Right renal pelvis (tissue), 4 donors: ENCODE measurements around the gene ZBTB4. TPM values are rescaled to one million over a fixed set of nuclear protein-coding genes. Genes with fewer than 3 reads are reported as not detected.
A peak's percentile ranks its signal among the peaks of the same experiment; 100 is the strongest.

Source experiments
- DNase-seq, 4 donors: peaks; one replicate each; pipeline ENCODE4 v3.0.0-alpha.2; 2013; ENCODE audit warnings: low read depth in 4 of 4, low spot score in 3 of 4, missing footprints in 1 of 4
- polyA plus RNA-seq, 4 donors: library from polyadenylated mRNA; unstranded; fragments of 120-200 nt; gene quantifications; one replicate each; pipeline ENCODE4 v1.2.1, GENCODE V29; 2013; ENCODE audit not compliant: insufficient read length in 4 of 4

ZBTB4 gene
- 10 to 100 TPM; 38.6 to 47.4 (median 44.3) TPM for polyA plus RNA-seq

- DNase-seq, result peak in 1 of 4 donors; percentile 59
These were observed at the start of gene ZBTB4 for GRCh38 chr17:7479213-7480088. TSS of gene ZBTB4 (minus strand) at chr17:7479631. CDS start at chr17:7466801, 12,830 bp downstream.

DNA sequence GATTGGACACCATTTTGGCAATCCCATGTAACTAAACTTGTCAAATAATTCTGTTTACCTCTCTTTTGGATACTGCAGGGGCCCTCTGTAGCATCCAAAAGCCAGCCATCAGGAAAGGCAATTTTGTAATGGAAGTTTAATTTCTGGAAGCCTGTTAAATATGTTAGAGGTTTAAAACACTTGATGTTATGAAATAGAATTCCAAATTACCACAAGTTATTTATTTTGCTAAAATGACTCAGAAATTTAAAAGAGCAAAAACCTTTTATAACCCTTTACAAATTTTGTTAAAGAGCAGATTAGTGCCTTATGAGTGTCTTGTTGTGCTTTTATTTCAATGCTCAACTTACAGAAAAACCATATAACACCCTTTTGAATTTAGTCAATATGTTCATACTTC is 49.4 kb upstream of the ZBTB4 start:
- DNase-seq, result no peak

DNA sequence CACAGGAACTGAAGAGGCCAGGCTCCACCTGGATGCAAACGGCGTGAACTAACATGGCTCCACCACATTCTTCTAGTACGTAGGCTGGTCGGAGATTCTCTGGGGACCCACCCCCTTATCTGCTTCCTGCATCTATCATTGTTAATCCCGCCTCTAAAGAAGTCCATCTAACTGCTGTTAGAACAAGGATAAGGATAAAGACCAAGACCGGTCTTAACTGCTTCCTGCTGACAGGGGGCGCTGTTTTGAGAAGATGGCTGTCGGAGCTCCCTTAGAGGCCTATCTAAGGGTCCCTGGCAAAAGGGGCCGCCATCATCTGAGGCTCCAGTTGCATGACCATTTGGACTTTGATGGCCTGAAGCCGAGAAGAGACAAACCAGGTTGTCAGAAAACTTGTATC is 43.6 kb upstream of the ZBTB4 start:
- no peak for DNase-seq

- no peak for DNase-seq
These were observed 36.6 kb upstream of the ZBTB4 start for GRCh38 chr17:7515911-7516610.

GRCh38 chr17:7513850-7514419 is 34.5 kb upstream of the ZBTB4 start:
- DNase-seq, result no peak

GRCh38 chr17:7512824-7513540 is 33.6 kb upstream of the ZBTB4 start:
- no peak for DNase-seq

DNA sequence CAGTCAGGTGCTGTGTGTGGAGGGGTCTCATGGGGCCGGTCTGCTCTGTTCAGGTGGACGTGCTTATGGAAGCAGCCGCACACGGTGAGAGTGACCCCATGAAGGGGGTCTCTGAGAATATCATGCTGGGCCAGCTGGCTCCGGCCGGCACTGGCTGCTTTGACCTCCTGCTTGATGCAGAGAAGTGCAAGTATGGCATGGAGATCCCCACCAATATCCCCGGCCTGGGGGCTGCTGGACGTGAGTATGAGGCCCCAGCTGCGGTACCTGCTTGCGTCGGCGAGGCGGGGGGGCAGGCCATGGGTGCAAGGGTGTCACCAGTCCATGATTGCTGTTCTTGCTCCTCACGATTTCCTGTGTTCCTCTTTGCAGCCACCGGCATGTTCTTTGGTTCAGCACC is 32.7 kb upstream of the ZBTB4 start:
- DNase-seq, result no peak

DNA sequence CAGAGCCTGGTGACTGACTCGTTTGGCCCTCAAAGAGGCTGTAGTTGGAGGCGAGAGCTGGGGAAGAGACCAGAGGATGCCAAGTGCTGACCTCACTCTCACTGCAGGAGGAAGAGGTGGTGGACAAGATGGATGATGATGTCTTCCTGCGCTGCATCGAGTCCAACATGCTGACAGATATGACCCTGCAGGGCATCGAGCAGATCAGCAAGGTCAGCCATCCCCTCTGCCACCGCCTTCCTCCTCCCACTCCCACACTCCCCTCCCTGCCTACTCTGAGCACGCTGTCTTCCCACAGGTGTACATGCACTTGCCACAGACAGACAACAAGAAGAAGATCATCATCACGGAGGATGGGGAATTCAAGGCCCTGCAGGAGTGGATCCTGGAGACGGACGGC is 31.7 kb upstream of the ZBTB4 start:
- no peak for DNase-seq

- no peak for DNase-seq
These were observed 30.5 kb upstream of the ZBTB4 start for GRCh38 chr17:7509937-7510336.

DNA sequence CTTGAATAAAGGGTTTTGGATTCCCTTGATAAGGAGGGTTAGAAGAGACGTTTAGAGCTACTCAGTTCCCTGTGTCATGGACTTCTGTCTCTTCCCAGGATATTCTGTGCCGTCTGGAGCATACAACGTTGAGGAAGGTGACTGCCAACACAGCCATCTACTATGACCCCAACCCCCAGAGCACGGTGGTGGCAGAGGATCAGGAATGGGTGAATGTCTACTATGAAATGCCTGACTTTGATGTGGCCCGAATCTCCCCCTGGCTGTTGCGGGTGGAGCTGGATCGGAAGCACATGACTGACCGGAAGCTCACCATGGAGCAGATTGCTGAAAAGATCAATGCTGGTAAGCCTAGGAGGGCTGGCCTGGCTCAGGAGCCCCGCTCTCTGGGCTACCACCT is 29.4 kb upstream of the ZBTB4 start:
- no peak for DNase-seq

DNA sequence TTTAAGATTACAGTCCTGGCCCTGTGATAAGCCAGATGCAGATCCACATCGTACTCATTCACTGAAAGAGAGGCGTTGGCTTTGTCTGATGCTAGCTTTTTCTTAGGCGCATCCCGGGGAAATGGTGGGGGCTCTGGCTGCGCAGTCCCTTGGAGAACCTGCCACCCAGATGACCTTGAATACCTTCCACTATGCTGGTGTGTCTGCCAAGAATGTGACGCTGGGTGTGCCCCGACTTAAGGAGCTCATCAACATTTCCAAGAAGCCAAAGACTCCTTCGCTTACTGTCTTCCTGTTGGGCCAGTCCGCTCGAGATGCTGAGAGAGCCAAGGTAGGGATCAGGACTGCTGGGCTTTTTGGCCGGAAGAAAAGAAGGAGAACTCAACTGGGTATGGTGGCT is 28.7 kb upstream of the ZBTB4 start:
- DNase-seq, result no peak

GRCh38 chr17:7503521-7503920 is 24.1 kb upstream of the ZBTB4 start:
- no peak for DNase-seq

GRCh38 chr17:7502987-7503386 is 23.6 kb upstream of the ZBTB4 start:
- DNase-seq, result no peak

DNA sequence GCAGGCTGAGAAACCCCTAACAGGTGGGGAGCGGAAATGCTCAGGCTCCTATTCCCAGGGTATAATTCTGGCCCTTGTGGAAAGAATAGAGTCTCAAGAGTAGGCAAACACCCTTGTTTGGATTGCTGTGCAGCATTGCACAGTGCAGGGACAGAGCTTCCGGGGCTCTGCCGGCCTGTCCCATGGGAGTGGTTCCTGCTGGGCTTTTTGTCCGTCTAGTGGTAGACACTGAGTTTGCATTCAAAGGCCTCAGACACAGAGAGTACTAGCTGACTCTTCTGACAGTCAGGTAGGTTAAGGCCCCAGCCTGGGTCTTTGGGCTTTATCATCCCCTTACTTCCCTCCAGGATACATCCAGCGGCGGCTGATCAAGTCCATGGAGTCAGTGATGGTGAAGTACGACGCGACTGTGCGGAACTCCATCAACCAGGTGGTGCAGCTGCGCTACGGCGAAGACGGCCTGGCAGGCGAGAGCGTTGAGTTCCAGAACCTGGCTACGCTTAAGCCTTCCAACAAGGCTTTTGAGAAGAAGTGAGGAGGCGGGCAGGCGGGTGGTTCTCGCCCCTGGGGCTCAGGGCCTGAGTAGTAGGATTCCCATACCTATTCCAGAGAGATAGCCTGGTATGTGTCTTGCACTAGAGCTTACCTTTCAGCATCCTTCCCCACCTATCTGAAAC is 22.9 kb upstream of the ZBTB4 start:
- DNase-seq, result no peak

DNA sequence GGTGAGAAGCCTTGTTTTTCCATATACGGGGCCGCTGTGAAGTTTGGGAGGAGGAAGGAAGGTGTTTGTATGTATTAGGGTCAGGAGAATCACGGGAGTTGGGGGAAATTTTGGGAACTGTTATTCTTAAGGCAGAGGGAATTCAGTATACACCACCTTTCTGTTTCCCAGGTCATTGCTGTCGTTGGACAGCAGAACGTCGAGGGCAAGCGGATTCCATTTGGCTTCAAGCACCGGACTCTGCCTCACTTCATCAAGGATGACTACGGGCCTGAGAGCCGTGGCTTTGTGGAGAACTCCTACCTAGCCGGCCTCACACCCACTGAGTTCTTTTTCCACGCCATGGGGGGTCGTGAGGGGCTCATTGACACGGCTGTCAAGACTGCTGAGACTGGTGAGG is 22.3 kb upstream of the ZBTB4 start:
- DNase-seq, result no peak

DNA sequence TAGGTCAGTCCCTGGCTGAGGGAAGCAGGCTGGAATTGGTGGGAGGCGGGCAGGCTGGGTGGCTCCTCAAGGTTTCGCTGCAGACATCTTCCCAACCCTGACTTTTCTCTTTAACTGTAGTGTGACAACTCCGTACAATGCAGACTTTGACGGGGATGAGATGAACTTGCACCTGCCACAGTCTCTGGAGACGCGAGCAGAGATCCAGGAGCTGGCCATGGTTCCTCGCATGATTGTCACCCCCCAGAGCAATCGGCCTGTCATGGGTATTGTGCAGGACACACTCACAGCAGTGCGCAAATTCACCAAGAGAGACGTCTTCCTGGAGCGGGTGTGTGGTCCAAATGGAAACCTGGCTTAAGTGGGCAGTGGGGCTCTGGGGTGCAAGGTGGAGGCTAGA is 19.7 kb upstream of the ZBTB4 start:
- no peak for DNase-seq

DNA sequence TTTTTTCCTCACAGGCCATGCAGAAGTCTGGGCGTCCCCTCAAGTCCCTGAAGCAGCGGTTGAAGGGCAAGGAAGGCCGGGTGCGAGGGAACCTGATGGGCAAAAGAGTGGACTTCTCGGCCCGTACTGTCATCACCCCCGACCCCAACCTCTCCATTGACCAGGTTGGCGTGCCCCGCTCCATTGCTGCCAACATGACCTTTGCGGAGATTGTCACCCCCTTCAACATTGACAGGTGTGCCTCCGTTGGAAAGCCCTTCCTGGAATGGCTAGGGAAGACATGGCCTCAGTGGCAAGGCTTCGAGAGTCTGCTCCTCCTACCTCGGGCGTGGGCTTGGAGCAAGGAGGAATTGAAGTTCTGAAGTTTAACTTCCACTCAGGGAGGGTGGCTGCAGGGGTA is 18.2 kb upstream of the ZBTB4 start:
- no peak for DNase-seq

- no peak for DNase-seq
These were observed 17.8 kb upstream of the ZBTB4 start for GRCh38 chr17:7497228-7497627.

- DNase-seq, result no peak
These were observed 17.2 kb upstream of the ZBTB4 start for GRCh38 chr17:7496470-7497183.

DNA sequence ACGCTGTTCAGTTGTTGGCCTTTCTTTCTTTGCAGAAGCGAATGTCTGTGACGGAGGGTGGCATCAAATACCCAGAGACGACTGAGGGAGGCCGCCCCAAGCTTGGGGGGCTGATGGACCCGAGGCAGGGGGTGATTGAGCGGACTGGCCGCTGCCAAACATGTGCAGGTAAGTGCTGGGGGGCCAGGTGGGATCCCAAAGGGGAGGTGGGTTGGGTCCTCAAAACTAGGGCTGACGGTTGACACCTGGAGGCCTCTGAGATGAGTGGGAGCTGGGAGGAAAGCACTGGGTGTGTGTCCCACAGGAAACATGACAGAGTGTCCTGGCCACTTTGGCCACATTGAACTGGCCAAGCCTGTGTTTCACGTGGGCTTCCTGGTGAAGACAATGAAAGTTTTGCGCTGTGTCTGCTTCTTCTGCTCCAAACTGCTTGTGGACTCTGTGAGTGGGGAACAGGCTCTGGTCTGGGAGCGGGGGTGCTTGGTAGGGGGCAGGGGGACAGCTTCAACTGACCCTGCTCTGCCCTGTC is 16.5 kb upstream of the ZBTB4 start:
- no peak for DNase-seq
